Right lobe of liver (tissue), 6 donors: ENCODE data around the gene GPR39. TPM values are rescaled to one million over a fixed set of nuclear protein-coding genes. Genes with fewer than 3 reads are reported as not detected.
A peak's percentile ranks its signal among the peaks of the same experiment; 100 is the strongest.

Experiments
- ATAC-seq, 4 donors: fragments of 200-7000 bp; cut with Tn5 transposase; one replicate each; pipeline ENCODE4 v1.9.1; 2020; ENCODE audit warnings: mild to moderate bottlenecking in 4 of 4, moderate library complexity in 4 of 4
- DNase-seq, 3 donors: peaks; one replicate each; pipeline ENCODE4 v3.0.0-alpha.2; 2020
- H3K27ac ChIP-seq, 3 donors: fragments of 200-600 bp; one replicate each; pipeline ENCODE4 v1.8.0; 2022
- H3K27me3 ChIP-seq, 2 donors: fragments of 200-600 bp; one replicate each; pipeline ENCODE4 v1.8.0; 2022
- H3K36me3 ChIP-seq, 4 donors: fragments of 200-600 bp; sonication (generic) in 1 of 4; one replicate each; pipeline versions ENCODE4 v1.5.1 to v1.8.0; 2017 to 2022; ENCODE audit warnings: control low read depth in 1 of 4
- H3K4me1 ChIP-seq, 4 donors: fragments of 200-600 bp; sonication (generic) in 1 of 4; one replicate each; pipeline versions ENCODE4 v1.5.1 to v1.8.0; 2017 to 2022; ENCODE audit warnings: control low read depth in 1 of 4
- H3K4me3 ChIP-seq, 3 donors: fragments of 200-600 bp; one replicate each; pipeline ENCODE4 v1.8.0; 2022
- H3K9me3 ChIP-seq, 4 donors: fragments of 200-600 bp; sonication (generic) in 1 of 4; one replicate each; pipeline versions ENCODE4 v1.5.1 to v1.8.0; 2017 to 2022; ENCODE audit warnings: control low read depth in 1 of 4
- POLR2A ChIP-seq: fragments of 450-650 bp; IDR thresholded peaks from one replicate; pipeline ENCODE4 v1.6.1; 2017; ENCODE audit warnings: antibody characterized with exemption, mild to moderate bottlenecking
- WGBS: methylation state at CpG from one replicate; pipeline ENCODE4 v1.1.6; 2018; ENCODE audit warnings: low coverage, low lambda C conversion rate; ENCODE audit not compliant: insufficient coverage; ENCODE audit errors: missing lambda C conversion rate; 5-methylcytosine and 5-hydroxymethylcytosine counted together
- intact Hi-C, 2 donors: fragments of 100-400 bp; cut with DNase I; formaldehyde crosslinking; loops; one replicate each; pipeline versions ENCODE4 v1.11.2 to v1.14.1; 2022
- total RNA-seq, 6 experiments: library from RNA; depleted of rRNA in 2 of 6; stranded (reverse); fragments of >200 nt in 2 of 6; fragmentation: NEBNext Ultra II Directional in 3 of 6; extraction: Animal tissue kit (Norgen Biotek cat#: 25700) in 3 of 6; gene quantifications; one replicate each; pipeline versions ENCODE4 v1.1.0 to v1.2.4, GENCODE V29; 2016 to 2023
- TF ChIP-seq, protein P1 (sequence below), 4 donors: fragments of 200-600 bp in 3 of 4; fragments of 450-650 bp in 1 of 4; IDR thresholded peaks; one replicate each; pipeline versions ENCODE4 v1.5.1 to v1.8.0; 2016 to 2022; ENCODE audit warnings: antibody characterized with exemption in 4 of 4, mild to moderate bottlenecking in 2 of 4
- donor health status: DM: no; HTN: yes; CAD: no.
- donor health status: DM: no; HTN: no; CAD: no.
- donor health status: DM: no; HTN: no; CAD: no.
- donor health status: DM: no; HTN: yes; CAD: no.
- donor health status: DM: no; HTN: yes; CAD: no.

Gene GPR39
- total RNA-seq, 6 experiments from 2014 or later, result 3.6 to 9.1 (median 6.0) TPM

DNA sequence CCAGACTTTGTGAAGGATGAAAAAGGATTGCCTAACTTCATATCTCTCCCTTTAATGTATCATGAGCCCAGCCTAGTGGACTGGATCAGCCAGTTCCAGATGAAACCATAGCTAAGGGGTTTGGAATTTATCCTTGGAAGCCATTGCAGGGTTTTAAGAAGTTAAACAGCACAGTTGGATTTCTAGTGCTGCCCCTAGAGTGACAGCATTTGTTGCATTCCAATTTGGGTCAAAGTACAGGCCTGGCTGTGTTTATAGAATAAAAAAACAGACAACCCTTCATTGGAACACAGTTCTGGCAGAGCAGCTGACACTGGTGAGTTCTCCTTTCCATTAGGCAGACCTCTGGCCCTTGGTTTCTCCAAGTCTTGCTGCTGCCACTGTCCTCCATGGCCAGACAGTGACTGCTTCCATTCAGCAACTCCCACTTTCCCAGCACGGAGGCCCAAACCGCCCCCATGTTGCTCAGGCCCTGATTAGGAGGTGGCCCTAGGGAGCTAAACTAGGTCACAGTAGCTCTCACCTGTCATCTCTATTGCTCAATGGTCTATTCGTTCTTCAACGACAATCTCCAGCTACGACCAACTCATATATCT lies 8.0 kb downstream of the GPR39 start:
- Histone ChIP-seq H3K9me3 (no peaks in the 10 kb centered on the region), H3K27me3 (no peaks in the 10 kb centered on the region), H3K36me3 (no peaks in the 10 kb centered on the region), H3K4me3 (no peak overlapping the region), H3K4me1 (peaks cover 0 to 31% (median 13%) of the 10 kb centered on the region in 4 donors), H3K27ac (peak overlapping the region; percentile 14 to 82 (median 77))
- WGBS, result 37% methylated on average over 5 of the region's 5 CpGs
- DNase-seq, result peak; percentile 26 to 70 (median 64)
- TF ChIP-seq, protein P1, sequence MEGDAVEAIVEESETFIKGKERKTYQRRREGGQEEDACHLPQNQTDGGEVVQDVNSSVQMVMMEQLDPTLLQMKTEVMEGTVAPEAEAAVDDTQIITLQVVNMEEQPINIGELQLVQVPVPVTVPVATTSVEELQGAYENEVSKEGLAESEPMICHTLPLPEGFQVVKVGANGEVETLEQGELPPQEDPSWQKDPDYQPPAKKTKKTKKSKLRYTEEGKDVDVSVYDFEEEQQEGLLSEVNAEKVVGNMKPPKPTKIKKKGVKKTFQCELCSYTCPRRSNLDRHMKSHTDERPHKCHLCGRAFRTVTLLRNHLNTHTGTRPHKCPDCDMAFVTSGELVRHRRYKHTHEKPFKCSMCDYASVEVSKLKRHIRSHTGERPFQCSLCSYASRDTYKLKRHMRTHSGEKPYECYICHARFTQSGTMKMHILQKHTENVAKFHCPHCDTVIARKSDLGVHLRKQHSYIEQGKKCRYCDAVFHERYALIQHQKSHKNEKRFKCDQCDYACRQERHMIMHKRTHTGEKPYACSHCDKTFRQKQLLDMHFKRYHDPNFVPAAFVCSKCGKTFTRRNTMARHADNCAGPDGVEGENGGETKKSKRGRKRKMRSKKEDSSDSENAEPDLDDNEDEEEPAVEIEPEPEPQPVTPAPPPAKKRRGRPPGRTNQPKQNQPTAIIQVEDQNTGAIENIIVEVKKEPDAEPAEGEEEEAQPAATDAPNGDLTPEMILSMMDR (IDR thresholded peaks at IDR 0.05), result peak in 2 of 4 donors; percentile 14 to 23
- TF ChIP-seq POLR2A, result no peak
- intact Hi-C loops, result no loop called here
- ATAC-seq, result peak; percentile 88 to 95 (median 92)

DNA sequence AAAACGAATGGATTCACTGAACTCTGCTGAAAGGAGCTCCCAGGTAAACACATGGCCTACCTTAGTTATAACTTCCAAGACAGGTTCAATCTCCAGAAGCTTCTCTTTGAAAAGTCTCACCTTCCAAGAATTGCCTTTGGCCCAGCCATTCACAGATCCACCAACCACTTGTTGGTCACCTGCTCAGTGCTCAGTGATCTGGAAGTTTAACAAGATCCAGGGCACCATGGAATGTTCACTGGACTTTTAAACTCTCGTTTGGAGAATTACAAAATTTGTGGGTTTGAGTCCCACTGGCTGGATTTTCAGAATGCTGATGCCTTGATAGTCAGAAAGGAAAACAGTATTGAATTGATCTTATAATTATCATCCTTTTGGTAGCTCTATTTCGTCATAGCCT lies 9.4 kb downstream of the GPR39 start:
- no peaks in the 10 kb centered on the region for H3K27me3 ChIP-seq
- ATAC-seq (peak in 3 of 4 donors; percentile 19 to 60 (median 22)), DNase-seq (peak in 1 of 3 donors; percentile 47)
- H3K4me3 ChIP-seq, result no peak overlapping the region
- no peaks in the 10 kb centered on the region for H3K36me3 ChIP-seq
- 31% methylated on average over 3 of the region's 3 CpGs for WGBS
- intact Hi-C loops, result no loop called here
- H3K4me1 ChIP-seq, result peaks cover 0 to 31% (median 13%) of the 10 kb centered on the region in 4 donors
- H3K9me3 ChIP-seq, result no peaks in the 10 kb centered on the region
- peak overlapping the region in 2 of 3 donors; percentile 77 to 82 for H3K27ac ChIP-seq
- TF ChIP-seq, protein P1 (IDR thresholded peaks at IDR 0.05), result no peak
- TF ChIP-seq POLR2A, result no peak

DNA sequence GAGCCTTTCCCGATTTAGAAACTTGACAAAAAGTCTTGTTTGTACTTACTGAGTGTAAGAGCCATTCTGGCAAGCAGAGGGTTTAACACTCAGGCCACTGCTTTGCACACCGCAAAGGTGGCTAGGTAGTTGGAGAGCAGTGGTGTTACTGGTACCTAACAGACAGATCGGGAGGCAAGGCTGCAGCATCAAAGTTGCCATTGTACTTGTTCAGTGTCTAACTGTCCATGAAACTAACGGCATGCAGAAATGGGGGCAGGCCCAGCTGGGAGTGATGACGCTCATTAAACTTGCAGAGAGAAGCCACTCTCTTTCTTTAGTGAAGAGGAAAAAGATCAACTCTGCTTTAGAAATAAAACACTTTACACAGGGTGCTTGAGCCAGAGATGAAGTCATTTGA lies 10.1 kb downstream of the GPR39 start:
- no peak for TF ChIP-seq POLR2A
- TF ChIP-seq, protein P1 (IDR thresholded peaks at IDR 0.05), result no peak
- no peaks in the 10 kb centered on the region for H3K27me3 ChIP-seq
- intact Hi-C loops, result no loop called here

DNA sequence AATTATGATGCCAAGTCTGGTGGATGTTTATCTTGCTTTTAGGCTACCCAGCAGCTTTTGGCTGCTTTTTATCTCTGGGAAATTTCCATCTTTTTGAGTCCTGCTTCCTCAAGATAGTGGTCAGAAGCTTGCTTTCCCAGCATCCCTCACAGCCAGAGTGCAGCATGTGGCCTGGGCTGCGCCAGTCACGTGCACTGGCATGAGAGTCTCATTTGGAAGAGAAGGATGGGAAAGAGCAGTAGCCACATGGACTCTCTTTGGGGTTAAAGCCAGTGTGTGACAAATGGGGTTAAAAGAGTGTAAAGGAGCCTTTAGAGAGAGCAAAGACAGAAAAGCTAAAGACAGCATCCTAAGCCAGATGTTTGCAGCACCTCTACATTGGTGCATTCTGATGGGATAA lies 12.7 kb downstream of the GPR39 start:
- no peaks in the 10 kb centered on the region for H3K27me3 ChIP-seq
- TF ChIP-seq, protein P1 (IDR thresholded peaks at IDR 0.05), result no peak
- TF ChIP-seq POLR2A, result no peak
- H3K36me3 ChIP-seq, result no peaks in the 10 kb centered on the region
- DNase-seq, result no peak
- H3K27ac ChIP-seq, result no peak overlapping the region
- 79% methylated on average over 2 of the region's 2 CpGs for WGBS
- no peak overlapping the region for H3K4me3 ChIP-seq
- ATAC-seq, result no peak
- peaks cover 0 to 23% (median 9%) of the 10 kb centered on the region in 4 donors for H3K4me1 ChIP-seq
- intact Hi-C loops, result no loop called here
- no peaks in the 10 kb centered on the region for H3K9me3 ChIP-seq

More for the DNA sequence above, 10.1 kb downstream of the GPR39 start:
- DNase-seq, result no peak
- H3K27ac ChIP-seq, result no peak overlapping the region
- ATAC-seq, result no peak
- H3K4me3 ChIP-seq, result no peak overlapping the region
- H3K4me1 ChIP-seq, result peaks cover 0 to 31% (median 13%) of the 10 kb centered on the region in 4 donors
- 75% methylated on average over 4 of the region's 5 CpGs for WGBS
- no peaks in the 10 kb centered on the region for H3K36me3 ChIP-seq
- H3K9me3 ChIP-seq, result no peaks in the 10 kb centered on the region
